Keratinocyte (primary cell): Measurements from ENCODE around the gene FABP7. TPM values are rescaled to one million over a fixed set of nuclear protein-coding genes. Genes with fewer than 3 reads are reported as not detected.

Experiments
- DNase-seq: peaks from one replicate; pipeline ENCODE4 v3.0.0-alpha.2; 2011; ENCODE audit warnings: low read depth, missing footprints, low spot score
- FAIRE-seq: peaks from 2 replicates; lab custom pipeline; 2011; peaks lifted over from hg19 to GRCh38; lab: Jason Lieb, UNC
- H2AFZ ChIP-seq: 2 replicates; pipeline ENCODE4 v1.6.0; 2012; ENCODE audit warnings: low read length, control low read depth, inconsistent platforms; ENCODE audit not compliant: control insufficient read depth
- H3K27ac ChIP-seq: 2 replicates; pipeline ENCODE4 v1.5.1; 2011; ENCODE audit warnings: low read length; ENCODE audit not compliant: control insufficient read depth, insufficient read depth
- H3K27me3 ChIP-seq: 3 replicates; pipeline ENCODE4 v1.6.0; 2011; ENCODE audit warnings: low read length; ENCODE audit not compliant: control insufficient read depth, insufficient read depth; ENCODE audit errors: extremely low read depth
- H3K36me3 ChIP-seq, 2 experiments: 2 replicates in 1 of 2; 3 replicates in 1 of 2; pipeline ENCODE4 v1.5.1; 2011; ENCODE audit warnings: low read length in 2 of 2, mild to moderate bottlenecking in 1 of 2; ENCODE audit not compliant: control insufficient read depth in 2 of 2, insufficient read depth in 2 of 2; ENCODE audit errors: extremely low read depth in 1 of 2
- H3K4me1 ChIP-seq: 3 replicates; pipeline ENCODE4 v1.5.1; 2011; ENCODE audit warnings: low read length; ENCODE audit not compliant: control insufficient read depth, insufficient read depth; ENCODE audit errors: extremely low read depth
- H3K4me2 ChIP-seq: 3 replicates; pipeline ENCODE4 v1.6.0; 2011; ENCODE audit warnings: low read depth, low read length; ENCODE audit not compliant: control insufficient read depth, insufficient read depth; ENCODE audit errors: extremely low read depth
- H3K4me3 ChIP-seq, 3 experiments: fragments of 200-600 bp in 1 of 3; sonication (generic) in 1 of 3; 2 replicates in 2 of 3; 3 replicates in 1 of 3; pipeline ENCODE4 v1.5.1; 2011 to 2016; ENCODE audit warnings: low read length in 3 of 3, mild to moderate bottlenecking in 3 of 3, control low read depth in 2 of 3, inconsistent platforms in 1 of 3, low read depth in 1 of 3, mixed read lengths in 1 of 3, mixed run types in 1 of 3, moderate library complexity in 1 of 3; ENCODE audit not compliant: control insufficient read depth in 2 of 3, insufficient read depth in 2 of 3; ENCODE audit errors: extremely low read depth in 1 of 3
- H3K79me2 ChIP-seq: 2 replicates; pipeline ENCODE4 v1.6.0; 2012; ENCODE audit warnings: low read length; ENCODE audit not compliant: control insufficient read depth, insufficient read depth
- H3K9ac ChIP-seq: 3 replicates; pipeline ENCODE4 v1.6.0; 2011; ENCODE audit warnings: low read length; ENCODE audit not compliant: control insufficient read depth, insufficient read depth; ENCODE audit errors: extremely low read depth
- H3K9me1 ChIP-seq: 3 replicates; pipeline ENCODE4 v1.6.0; 2011; ENCODE audit warnings: low read length; ENCODE audit not compliant: control insufficient read depth, insufficient read depth; ENCODE audit errors: extremely low read depth
- H3K9me3 ChIP-seq: 2 replicates; pipeline ENCODE4 v1.5.1; 2012; ENCODE audit warnings: low read depth, low read length; ENCODE audit not compliant: control insufficient read depth
- H4K20me1 ChIP-seq: 3 replicates; pipeline ENCODE4 v1.6.0; 2011; ENCODE audit warnings: low read length; ENCODE audit not compliant: control insufficient read depth, insufficient read depth; ENCODE audit errors: extremely low read depth
- EZH2 ChIP-seq: IDR thresholded peaks from one replicate; pipeline ENCODE4 v1.6.1; 2012; ENCODE audit warnings: inconsistent platforms, mild to moderate bottlenecking, low read length, moderate library complexity
- dilution Hi-C: fragments of 300-500 bp; cut with MboI; formaldehyde crosslinking; loops from one replicate; pipeline ENCODE4 v1.7.0; 2020; ENCODE audit warnings: low sequenced_read_pairs; ENCODE audit not compliant: extremely low pct_ligation_motif_present
- polyA plus RNA-seq, 5 experiments: library from polyadenylated mRNA; depleted of rRNA in 3 of 5; stranded (reverse) in 3 of 5; stranded (forward) in 1 of 5; unstranded in 1 of 5; fragments of >200 nt; gene quantifications; 1 replicate in 1 of 5; 2 replicates in 3 of 5; 3 replicates in 1 of 5; pipeline versions ENCODE4 v1.2.1 to v1.2.3, GENCODE V29; 2011 to 2012; ENCODE audit warnings: missing spikeins in 2 of 5, low read depth in 1 of 5, low replicate concordance in 1 of 5
- TF ChIP-seq, protein P1 (sequence below), 3 experiments: IDR thresholded peaks in 1 of 3; conservative IDR thresholded peaks in 1 of 3; optimal IDR thresholded peaks in 1 of 3; 2 replicates in 2 of 3; 3 replicates in 1 of 3; pipeline versions ENCODE3 to v1.5.1; 2011; ENCODE audit warnings: low read length in 3 of 3, mild to moderate bottlenecking in 3 of 3, moderate library complexity in 2 of 3, control low read depth in 1 of 3, inconsistent platforms in 1 of 3; ENCODE audit not compliant: insufficient read depth in 2 of 3; ENCODE audit errors: extremely low read depth in 1 of 3

FABP7 gene
- polyA plus RNA-seq, 1 donor (not counting 4 experiments of a cell fraction or from before 2014, with no cell fraction given): not detected

DNA sequence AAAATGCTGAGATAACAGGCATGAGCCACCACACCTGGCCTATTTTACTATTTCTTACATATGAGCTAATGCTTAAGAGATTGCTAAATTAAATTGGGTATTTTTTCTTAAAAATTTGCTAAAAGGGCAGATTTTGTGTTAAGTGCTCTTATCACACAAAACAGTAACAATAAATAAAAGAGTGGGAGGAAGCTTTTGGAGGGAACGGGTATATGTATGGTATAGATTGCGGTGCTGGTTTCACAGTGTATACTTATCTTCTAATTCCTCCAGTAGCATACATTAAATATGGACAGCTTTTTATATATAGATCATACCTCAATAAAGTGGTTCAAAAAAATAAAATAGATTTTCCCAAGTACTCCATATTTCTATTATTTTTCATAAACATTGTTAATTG, 39.4 kb upstream of the FABP7 start:
- Histone ChIP-seq H2AFZ (no peak overlapping the region), H3K4me3 (no peak overlapping the region), H3K4me1 (peaks cover 17% of the 10 kb centered on the region), H3K9me3 (no peaks in the 10 kb centered on the region), H3K27me3 (no peaks in the 10 kb centered on the region), H3K79me2 (no peaks in the 10 kb centered on the region), H3K9me1 (no peaks in the 10 kb centered on the region), H4K20me1 (no peaks in the 10 kb centered on the region), H3K27ac (no peak overlapping the region), H3K4me2 (no peak overlapping the region), H3K36me3 (no peaks in the 10 kb centered on the region), H3K9ac (no peak overlapping the region)
- dilution Hi-C loops: no loop called here
- DNase-seq (no peak), FAIRE-seq (no peak)
- TF ChIP-seq, protein P1, sequence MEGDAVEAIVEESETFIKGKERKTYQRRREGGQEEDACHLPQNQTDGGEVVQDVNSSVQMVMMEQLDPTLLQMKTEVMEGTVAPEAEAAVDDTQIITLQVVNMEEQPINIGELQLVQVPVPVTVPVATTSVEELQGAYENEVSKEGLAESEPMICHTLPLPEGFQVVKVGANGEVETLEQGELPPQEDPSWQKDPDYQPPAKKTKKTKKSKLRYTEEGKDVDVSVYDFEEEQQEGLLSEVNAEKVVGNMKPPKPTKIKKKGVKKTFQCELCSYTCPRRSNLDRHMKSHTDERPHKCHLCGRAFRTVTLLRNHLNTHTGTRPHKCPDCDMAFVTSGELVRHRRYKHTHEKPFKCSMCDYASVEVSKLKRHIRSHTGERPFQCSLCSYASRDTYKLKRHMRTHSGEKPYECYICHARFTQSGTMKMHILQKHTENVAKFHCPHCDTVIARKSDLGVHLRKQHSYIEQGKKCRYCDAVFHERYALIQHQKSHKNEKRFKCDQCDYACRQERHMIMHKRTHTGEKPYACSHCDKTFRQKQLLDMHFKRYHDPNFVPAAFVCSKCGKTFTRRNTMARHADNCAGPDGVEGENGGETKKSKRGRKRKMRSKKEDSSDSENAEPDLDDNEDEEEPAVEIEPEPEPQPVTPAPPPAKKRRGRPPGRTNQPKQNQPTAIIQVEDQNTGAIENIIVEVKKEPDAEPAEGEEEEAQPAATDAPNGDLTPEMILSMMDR (optimal IDR thresholded peaks at IDR 0.05 in 1 of 3, IDR thresholded peaks at IDR 0.05 in 1 of 3, conservative IDR thresholded peaks at IDR 0.05 in 1 of 3; ENCODE audit: extremely low read depth in 1 of 3, insufficient read depth in 2 of 3, low read length in 3 of 3): no peak
- TF ChIP-seq EZH2: no peak

DNA sequence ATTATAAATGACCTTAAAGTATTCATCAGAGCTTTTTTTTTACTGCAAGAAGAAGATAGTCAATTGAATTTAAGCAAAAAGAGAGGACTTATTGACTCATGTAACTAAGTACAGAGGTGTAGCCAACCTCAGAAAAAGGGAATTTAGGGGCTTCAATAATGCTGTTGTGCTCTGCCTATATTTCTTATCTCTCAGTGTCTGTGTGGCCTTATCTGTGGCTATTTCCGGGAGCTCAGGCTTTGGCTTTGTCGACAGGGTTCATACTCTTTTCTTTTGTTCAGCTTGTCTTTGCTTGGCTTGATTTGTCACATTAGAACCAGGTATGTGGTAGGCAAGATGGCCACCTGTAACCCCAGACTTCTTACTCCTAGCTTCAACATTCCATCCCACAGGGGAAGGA, 38.6 kb upstream of the FABP7 start:
- DNase-seq: no peak
- H3K27me3 ChIP-seq: no peaks in the 10 kb centered on the region
- H3K4me3 ChIP-seq: no peak overlapping the region
- H3K9me1 ChIP-seq: no peaks in the 10 kb centered on the region
- no peaks in the 10 kb centered on the region for H3K36me3 ChIP-seq
- H3K4me2 ChIP-seq: no peak overlapping the region
- no peak overlapping the region for H3K9ac ChIP-seq
- H3K79me2 ChIP-seq: no peaks in the 10 kb centered on the region
- peaks cover 9% of the 10 kb centered on the region for H3K4me1 ChIP-seq
- no peak for TF ChIP-seq EZH2
- TF ChIP-seq, protein P1 (optimal IDR thresholded peaks at IDR 0.05 in 1 of 3, IDR thresholded peaks at IDR 0.05 in 1 of 3, conservative IDR thresholded peaks at IDR 0.05 in 1 of 3; ENCODE audit: extremely low read depth in 1 of 3, insufficient read depth in 2 of 3, low read length in 3 of 3): no peak
- H3K27ac ChIP-seq: no peak overlapping the region
- dilution Hi-C loops: no loop called here
- H4K20me1 ChIP-seq: no peaks in the 10 kb centered on the region
- FAIRE-seq: no peak
- no peak overlapping the region for H2AFZ ChIP-seq
- H3K9me3 ChIP-seq: no peaks in the 10 kb centered on the region
